ENCODE results near the gene SULT4A1.

- TF ChIP-seq CTCF (IDR thresholded peaks at IDR 0.05; ENCODE audit: insufficient read depth, low read depth, low read length) (peak; percentile 61), EZH2 (IDR thresholded peaks at IDR 0.05; ENCODE audit: insufficient read depth, low read length) (no peak)
Measured at GRCh38 chr22:43884600-43885318, 22.4 kb upstream of the SULT4A1 start.
